ENCODE measurements around the gene FNIP1. TPM values are rescaled to one million over a fixed set of nuclear protein-coding genes. Genes with fewer than 3 reads are reported as not detected.

FNIP1 gene
- total RNA-seq, 1 experiment from 2014 or later, result 16.4 TPM

DNA sequence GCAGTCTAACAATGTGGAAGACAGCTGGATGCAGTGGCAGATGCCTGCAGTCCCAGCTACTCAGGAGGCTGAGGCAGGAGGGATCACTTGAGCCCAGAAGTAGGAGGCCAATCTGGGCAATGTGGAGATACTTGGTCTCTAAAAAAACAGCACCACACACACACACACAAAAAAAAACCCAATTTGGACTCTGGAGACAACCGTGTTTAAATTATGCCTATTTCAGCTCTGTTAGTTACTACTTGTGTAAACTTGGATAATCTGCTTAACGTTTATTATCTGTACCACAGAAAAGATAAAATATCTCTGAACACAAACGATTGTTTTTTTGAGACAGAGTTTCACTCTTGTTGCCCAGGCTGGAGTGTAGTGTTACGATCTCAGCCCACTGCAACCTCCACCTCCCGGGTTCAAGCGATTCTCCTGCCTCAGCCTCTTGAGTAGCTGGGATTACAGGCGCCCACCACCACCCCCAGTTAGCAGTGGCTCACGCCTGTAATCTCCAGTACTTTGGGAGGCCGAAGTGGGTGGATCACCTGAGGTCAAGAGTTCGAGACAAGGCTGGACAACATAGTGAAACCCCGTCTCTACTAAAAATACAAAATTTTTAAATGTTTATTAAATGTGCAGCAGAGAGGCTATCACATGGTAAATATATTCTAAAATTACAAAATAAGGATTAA lies 179.5 kb downstream of the FNIP1 start (continued):
- TF ChIP-seq, protein P1, sequence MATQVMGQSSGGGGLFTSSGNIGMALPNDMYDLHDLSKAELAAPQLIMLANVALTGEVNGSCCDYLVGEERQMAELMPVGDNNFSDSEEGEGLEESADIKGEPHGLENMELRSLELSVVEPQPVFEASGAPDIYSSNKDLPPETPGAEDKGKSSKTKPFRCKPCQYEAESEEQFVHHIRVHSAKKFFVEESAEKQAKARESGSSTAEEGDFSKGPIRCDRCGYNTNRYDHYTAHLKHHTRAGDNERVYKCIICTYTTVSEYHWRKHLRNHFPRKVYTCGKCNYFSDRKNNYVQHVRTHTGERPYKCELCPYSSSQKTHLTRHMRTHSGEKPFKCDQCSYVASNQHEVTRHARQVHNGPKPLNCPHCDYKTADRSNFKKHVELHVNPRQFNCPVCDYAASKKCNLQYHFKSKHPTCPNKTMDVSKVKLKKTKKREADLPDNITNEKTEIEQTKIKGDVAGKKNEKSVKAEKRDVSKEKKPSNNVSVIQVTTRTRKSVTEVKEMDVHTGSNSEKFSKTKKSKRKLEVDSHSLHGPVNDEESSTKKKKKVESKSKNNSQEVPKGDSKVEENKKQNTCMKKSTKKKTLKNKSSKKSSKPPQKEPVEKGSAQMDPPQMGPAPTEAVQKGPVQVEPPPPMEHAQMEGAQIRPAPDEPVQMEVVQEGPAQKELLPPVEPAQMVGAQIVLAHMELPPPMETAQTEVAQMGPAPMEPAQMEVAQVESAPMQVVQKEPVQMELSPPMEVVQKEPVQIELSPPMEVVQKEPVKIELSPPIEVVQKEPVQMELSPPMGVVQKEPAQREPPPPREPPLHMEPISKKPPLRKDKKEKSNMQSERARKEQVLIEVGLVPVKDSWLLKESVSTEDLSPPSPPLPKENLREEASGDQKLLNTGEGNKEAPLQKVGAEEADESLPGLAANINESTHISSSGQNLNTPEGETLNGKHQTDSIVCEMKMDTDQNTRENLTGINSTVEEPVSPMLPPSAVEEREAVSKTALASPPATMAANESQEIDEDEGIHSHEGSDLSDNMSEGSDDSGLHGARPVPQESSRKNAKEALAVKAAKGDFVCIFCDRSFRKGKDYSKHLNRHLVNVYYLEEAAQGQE (IDR thresholded peaks at IDR 0.05; ENCODE audit: low read depth), result no peak
- no peak for TF ChIP-seq ZFX (IDR thresholded peaks at IDR 0.05)
- no peak for TF ChIP-seq TCF7L2 (IDR thresholded peaks at IDR 0.05; ENCODE audit: borderline replicate concordance, extremely low read depth, insufficient read depth, insufficient read length)
- no peak for TF ChIP-seq JUND (IDR thresholded peaks at IDR 0.05)
- TF ChIP-seq, protein P2, sequence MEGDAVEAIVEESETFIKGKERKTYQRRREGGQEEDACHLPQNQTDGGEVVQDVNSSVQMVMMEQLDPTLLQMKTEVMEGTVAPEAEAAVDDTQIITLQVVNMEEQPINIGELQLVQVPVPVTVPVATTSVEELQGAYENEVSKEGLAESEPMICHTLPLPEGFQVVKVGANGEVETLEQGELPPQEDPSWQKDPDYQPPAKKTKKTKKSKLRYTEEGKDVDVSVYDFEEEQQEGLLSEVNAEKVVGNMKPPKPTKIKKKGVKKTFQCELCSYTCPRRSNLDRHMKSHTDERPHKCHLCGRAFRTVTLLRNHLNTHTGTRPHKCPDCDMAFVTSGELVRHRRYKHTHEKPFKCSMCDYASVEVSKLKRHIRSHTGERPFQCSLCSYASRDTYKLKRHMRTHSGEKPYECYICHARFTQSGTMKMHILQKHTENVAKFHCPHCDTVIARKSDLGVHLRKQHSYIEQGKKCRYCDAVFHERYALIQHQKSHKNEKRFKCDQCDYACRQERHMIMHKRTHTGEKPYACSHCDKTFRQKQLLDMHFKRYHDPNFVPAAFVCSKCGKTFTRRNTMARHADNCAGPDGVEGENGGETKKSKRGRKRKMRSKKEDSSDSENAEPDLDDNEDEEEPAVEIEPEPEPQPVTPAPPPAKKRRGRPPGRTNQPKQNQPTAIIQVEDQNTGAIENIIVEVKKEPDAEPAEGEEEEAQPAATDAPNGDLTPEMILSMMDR (IDR thresholded peaks at IDR 0.05 in 2 of 3, conservative IDR thresholded peaks at IDR 0.05 in 1 of 3; ENCODE audit: borderline replicate concordance in 1 of 3, insufficient read depth in 1 of 3, low read depth in 2 of 3, low read length in 2 of 3), result no peak
- no peak for TF ChIP-seq SIN3A (IDR thresholded peaks at IDR 0.05; ENCODE audit: low read depth)
- no peak for TF ChIP-seq ELF1 (IDR thresholded peaks at IDR 0.05; ENCODE audit: borderline replicate concordance, low read depth)

DNA sequence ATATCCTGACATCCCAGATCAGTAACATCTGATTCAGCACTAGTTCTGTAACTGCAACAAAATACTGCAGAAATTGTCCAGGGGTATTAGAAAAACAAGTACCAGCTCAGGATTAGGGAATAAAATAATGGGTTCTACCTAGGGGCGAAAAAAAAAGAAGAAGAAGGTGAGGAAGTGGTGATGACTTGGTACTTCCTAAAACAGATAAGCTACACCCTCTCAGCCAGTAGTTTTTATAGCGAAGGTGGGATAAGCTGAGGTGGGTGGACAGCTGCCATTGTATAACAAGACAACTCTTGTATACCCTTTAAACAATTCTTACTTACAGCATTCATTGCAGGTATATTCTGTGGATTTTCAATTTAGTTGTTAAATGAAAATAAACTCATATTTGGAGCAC lies 180.9 kb downstream of the FNIP1 start:
- no peak overlapping the region for H3K4me2 ChIP-seq (ENCODE audit: low read length)
- no peaks in the 10 kb centered on the region for H3K36me3 ChIP-seq (ENCODE audit: control insufficient read depth in 1 of 2, insufficient read depth in 2 of 2, low read length in 2 of 2)
- ChIA-PET RAD21 (ENCODE audit: low non-redundant PET in 1 of 2, low total read pairs in 2 of 2, uncharacterized antibody in 2 of 2, unreplicated experiment in 2 of 2) (no interaction called here), POLR2A (no interaction called here), CTCF (interaction anchor here (1.5 kb wide), 1 partner anchor 26 kb away, joined by 3 read pairs; no protein-coding TSS in a partner anchor)
- no peaks in the 10 kb centered on the region for H3K9me3 ChIP-seq (ENCODE audit: control insufficient read depth in 1 of 2, insufficient read depth in 1 of 2, low read depth in 1 of 2, low read length in 2 of 2)
- peaks cover under 1 to 22% of the 10 kb centered on the region in 2 experiments; a peak in 3 of 4 replicates for H3K4me1 ChIP-seq (ENCODE audit: control insufficient read depth in 1 of 2, insufficient read depth in 2 of 2, low read length in 2 of 2)
- no peak overlapping the region for H3K4me3 ChIP-seq (replicated peaks in 1 of 2; ENCODE audit: low read depth in 1 of 2, low read length in 2 of 2)
- no peaks in the 10 kb centered on the region for H3K27me3 ChIP-seq (ENCODE audit: insufficient read depth, low read length)
- peaks cover 100% of the 10 kb centered on the region for H3K79me2 ChIP-seq (ENCODE audit: insufficient read depth, low read length)
- no peak overlapping the region for H2AFZ ChIP-seq (ENCODE audit: low read depth, low read length, poor library complexity, severe bottlenecking)
- H3K9ac ChIP-seq (ENCODE audit: low read length), result no peak overlapping the region
- 0 out of 2 replicates have a peak, but pooled peaks cover 9% of the 10 kb centered on the region for H4K20me1 ChIP-seq (ENCODE audit: insufficient read depth)
- no peaks in the 10 kb centered on the region for H3K9me2 ChIP-seq (ENCODE audit: insufficient read depth)
- ATAC-seq (no peak), DNase-seq (ENCODE audit: low read depth, low spot score) (no peak)
- no TSS peak for BruUV-seq (replicated peaks)
- intact Hi-C loops (cut with micrococcal nuclease), result no loop called here
- H3K27ac ChIP-seq (ENCODE audit: low read depth, low read length), result no peak overlapping the region
- TF ChIP-seq POLR2AphosphoS5 (IDR thresholded peaks at IDR 0.05; ENCODE audit: low read depth, low read length) (no peak), FOSL1 (IDR thresholded peaks at IDR 0.05; ENCODE audit: low read depth) (no peak), RAD21 (IDR thresholded peaks at IDR 0.05; ENCODE audit: low read depth) (no peak), SP1 (IDR thresholded peaks at IDR 0.05; ENCODE audit: low read depth) (no peak), POLR2A (IDR thresholded peaks at IDR 0.05; ENCODE audit: borderline replicate concordance, extremely low read depth, insufficient read depth, insufficient read length) (no peak)
- TF ChIP-seq, protein P2 (IDR thresholded peaks at IDR 0.05 in 2 of 3, conservative IDR thresholded peaks at IDR 0.05 in 1 of 3; ENCODE audit: borderline replicate concordance in 1 of 3, insufficient read depth in 1 of 3, low read depth in 2 of 3, low read length in 2 of 3), result no peak
- TF ChIP-seq, protein P3, sequence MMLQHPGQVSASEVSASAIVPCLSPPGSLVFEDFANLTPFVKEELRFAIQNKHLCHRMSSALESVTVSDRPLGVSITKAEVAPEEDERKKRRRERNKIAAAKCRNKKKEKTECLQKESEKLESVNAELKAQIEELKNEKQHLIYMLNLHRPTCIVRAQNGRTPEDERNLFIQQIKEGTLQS (IDR thresholded peaks at IDR 0.05), result no peak
- TF ChIP-seq, protein P4, sequence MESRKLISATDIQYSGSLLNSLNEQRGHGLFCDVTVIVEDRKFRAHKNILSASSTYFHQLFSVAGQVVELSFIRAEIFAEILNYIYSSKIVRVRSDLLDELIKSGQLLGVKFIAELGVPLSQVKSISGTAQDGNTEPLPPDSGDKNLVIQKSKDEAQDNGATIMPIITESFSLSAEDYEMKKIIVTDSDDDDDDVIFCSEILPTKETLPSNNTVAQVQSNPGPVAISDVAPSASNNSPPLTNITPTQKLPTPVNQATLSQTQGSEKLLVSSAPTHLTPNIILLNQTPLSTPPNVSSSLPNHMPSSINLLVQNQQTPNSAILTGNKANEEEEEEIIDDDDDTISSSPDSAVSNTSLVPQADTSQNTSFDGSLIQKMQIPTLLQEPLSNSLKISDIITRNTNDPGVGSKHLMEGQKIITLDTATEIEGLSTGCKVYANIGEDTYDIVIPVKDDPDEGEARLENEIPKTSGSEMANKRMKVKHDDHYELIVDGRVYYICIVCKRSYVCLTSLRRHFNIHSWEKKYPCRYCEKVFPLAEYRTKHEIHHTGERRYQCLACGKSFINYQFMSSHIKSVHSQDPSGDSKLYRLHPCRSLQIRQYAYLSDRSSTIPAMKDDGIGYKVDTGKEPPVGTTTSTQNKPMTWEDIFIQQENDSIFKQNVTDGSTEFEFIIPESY (IDR thresholded peaks at IDR 0.05; ENCODE audit: extremely low read depth, insufficient replicate concordance, low read length), result no peak

Data from HCT116 (cell line).